Left lung (tissue), 10 donors: ENCODE results near the gene RABL3. TPM values are rescaled to one million over a fixed set of nuclear protein-coding genes. Genes with fewer than 3 reads are reported as not detected.

Experiments used
- ATAC-seq: fragments of 200-7000 bp; cut with Tn5 transposase; one replicate; pipeline ENCODE4 v1.9.1; 2020; ENCODE audit warnings: moderate library complexity
- DNase-seq, 4 donors: peaks; one replicate each; pipeline ENCODE4 v3.0.0-alpha.2; 2013 to 2020
- H3K27ac ChIP-seq, 2 donors: fragments of 200-600 bp; sonication (generic) in 1 of 2; one replicate each; pipeline versions ENCODE4 v1.5.0 to v1.8.0; 2020 to 2021
- H3K27me3 ChIP-seq, 2 donors: fragments of 200-600 bp; sonication (generic) in 1 of 2; one replicate each; pipeline versions ENCODE4 v1.5.0 to v1.8.0; 2020 to 2021
- H3K36me3 ChIP-seq, 2 donors: fragments of 200-600 bp; sonication (generic) in 1 of 2; one replicate each; pipeline versions ENCODE4 v1.5.0 to v1.8.0; 2020 to 2021
- H3K4me1 ChIP-seq, 2 donors: fragments of 200-600 bp; one replicate each; pipeline ENCODE4 v1.8.0; 2021
- H3K4me3 ChIP-seq, 2 donors: fragments of 200-600 bp; sonication (generic) in 1 of 2; one replicate each; pipeline versions ENCODE4 v1.5.0 to v1.8.0; 2020 to 2021; ENCODE audit warnings: mild to moderate bottlenecking in 1 of 2
- H3K9me3 ChIP-seq, 2 donors: fragments of 200-600 bp; sonication (generic) in 1 of 2; one replicate each; pipeline versions ENCODE4 v1.5.0 to v1.8.0; 2020 to 2021
- CTCF ChIP-seq, 2 donors: fragments of 200-600 bp; sonication (generic) in 1 of 2; IDR thresholded peaks; one replicate each; pipeline versions ENCODE4 v1.5.0 to v1.8.0; 2021; ENCODE audit warnings: antibody characterized with exemption in 2 of 2
- intact Hi-C, 2 donors: fragments of 100-400 bp; cut with DNase I; formaldehyde crosslinking; loops; one replicate each; pipeline versions ENCODE4 v1.11.2 to v1.14.2; 2022
- polyA plus RNA-seq, 6 donors: library from polyadenylated mRNA; unstranded; fragments of 120-200 nt; gene quantifications; one replicate each; pipeline ENCODE4 v1.2.1, GENCODE V29; 2013; ENCODE audit not compliant: insufficient read length in 6 of 6
- total RNA-seq, 2 donors: library from RNA; stranded (reverse); fragmentation: NEBNext Ultra II Directional; extraction: Animal tissue kit (Norgen Biotek cat#: 25700); gene quantifications; one replicate each; pipeline ENCODE4 v1.2.1, GENCODE V29; 2021
- donor health status: DM: no; HTN: yes; CAD: no.
- donor health status: DM: no; HTN: no; CAD: no.

RABL3 gene
- total and polyA plus RNA-seq, 8 donors = 19.0 to 29.2 (median 24.1) TPM

GRCh38 chr3:120649830-120650233 is 92.5 kb downstream of the RABL3 start:
- no peak for TF ChIP-seq CTCF (IDR thresholded peaks at IDR 0.05)

GRCh38 chr3:120648290-120648689 is 94.0 kb downstream of the RABL3 start:
- intact Hi-C loops = no loop called here
- Histone ChIP-seq H3K4me3 (no peak overlapping the region), H3K27ac (no peak overlapping the region), H3K36me3 (no peaks in the 10 kb centered on the region), H3K27me3 (no peaks in the 10 kb centered on the region), H3K4me1 (no peaks in the 10 kb centered on the region), H3K9me3 (no peaks in the 10 kb centered on the region)
- no peak for ATAC-seq
- TF ChIP-seq CTCF (IDR thresholded peaks at IDR 0.05) = no peak
- DNase-seq = no peak

More at GRCh38 chr3:120649830-120650233, 92.5 kb downstream of the RABL3 start:
- Histone ChIP-seq H3K27ac (no peak overlapping the region), H3K27me3 (no peaks in the 10 kb centered on the region), H3K36me3 (no peaks in the 10 kb centered on the region), H3K4me3 (no peak overlapping the region), H3K4me1 (no peaks in the 10 kb centered on the region), H3K9me3 (no peaks in the 10 kb centered on the region)
- intact Hi-C loops = no loop called here
- ATAC-seq = peak; percentile 66
- peak in 1 of 4 donors; percentile 22 for DNase-seq

- Histone ChIP-seq H3K9me3 (no peaks in the 10 kb centered on the region), H3K4me1 (no peaks in the 10 kb centered on the region), H3K27ac (no peak overlapping the region), H3K27me3 (no peaks in the 10 kb centered on the region), H3K36me3 (no peaks in the 10 kb centered on the region), H3K4me3 (no peak overlapping the region)
- ATAC-seq (no peak), DNase-seq (no peak)
- no peak for TF ChIP-seq CTCF (IDR thresholded peaks at IDR 0.05)
- intact Hi-C loops = no loop called here
These were observed 95.4 kb downstream of the RABL3 start for GRCh38 chr3:120646771-120647432.

GRCh38 chr3:120645083-120645845 is 97.1 kb downstream of the RABL3 start:
- Histone ChIP-seq H3K4me3 (no peak overlapping the region), H3K36me3 (no peaks in the 10 kb centered on the region), H3K9me3 (no peaks in the 10 kb centered on the region), H3K27ac (no peak overlapping the region), H3K4me1 (no peaks in the 10 kb centered on the region), H3K27me3 (no peaks in the 10 kb centered on the region)
- ATAC-seq = no peak
- no peak for TF ChIP-seq CTCF (IDR thresholded peaks at IDR 0.05)
- intact Hi-C loops = no loop called here
- DNase-seq = no peak

GRCh38 chr3:120642368-120642948 is 99.9 kb downstream of the RABL3 start:
- DNase-seq (no peak), ATAC-seq (no peak)
- no peak overlapping the region for H3K27ac ChIP-seq
- H3K36me3 ChIP-seq = no peaks in the 10 kb centered on the region
- no peak for TF ChIP-seq CTCF (IDR thresholded peaks at IDR 0.05)
- intact Hi-C loops = no loop called here
- H3K4me1 ChIP-seq = no peaks in the 10 kb centered on the region
- H3K27me3 ChIP-seq = no peaks in the 10 kb centered on the region
- H3K9me3 ChIP-seq = no peaks in the 10 kb centered on the region
- no peak overlapping the region for H3K4me3 ChIP-seq
